Measurements from ENCODE around the gene OSBPL5.

OSBPL5 gene

GRCh38 chr11:3056296-3057068 is 108.6 kb downstream of the OSBPL5 start:
- no peak for DNase-seq (ENCODE audit: insufficient read length, low spot score)
- no peak for FAIRE-seq
- TF ChIP-seq CTCF (IDR thresholded peaks at IDR 0.05; ENCODE audit: insufficient read depth, missing control alignments): no peak

GRCh38 chr11:3055891-3056290 is 109.2 kb downstream of the OSBPL5 start:
- TF ChIP-seq CTCF (IDR thresholded peaks at IDR 0.05; ENCODE audit: insufficient read depth, missing control alignments): no peak
- DNase-seq (ENCODE audit: insufficient read length, low spot score) (no peak), FAIRE-seq (no peak)

DNA sequence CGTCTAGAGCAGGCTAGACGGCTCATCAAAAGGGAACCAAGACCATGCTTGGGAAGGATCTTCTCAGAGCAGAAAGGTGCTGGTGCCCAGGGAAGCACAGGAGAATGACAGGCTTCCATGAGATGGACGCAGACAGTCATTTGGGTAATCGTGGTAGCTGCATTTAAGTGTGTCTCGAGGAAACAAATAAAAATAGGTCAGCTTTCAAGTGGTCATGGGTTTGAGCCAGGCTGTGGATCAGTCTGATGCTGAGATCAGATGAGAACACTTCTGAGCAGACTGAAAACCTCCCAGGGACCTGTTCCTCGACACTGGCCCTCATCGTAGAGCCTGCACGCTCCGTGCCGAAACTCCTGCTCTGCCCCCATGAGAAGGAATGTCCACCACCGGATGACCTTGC is 112.5 kb downstream of the OSBPL5 start:
- no peak for DNase-seq (ENCODE audit: insufficient read length, low spot score)
- TF ChIP-seq CTCF (IDR thresholded peaks at IDR 0.05; ENCODE audit: insufficient read depth, missing control alignments): no peak
- no peak for FAIRE-seq

DNA sequence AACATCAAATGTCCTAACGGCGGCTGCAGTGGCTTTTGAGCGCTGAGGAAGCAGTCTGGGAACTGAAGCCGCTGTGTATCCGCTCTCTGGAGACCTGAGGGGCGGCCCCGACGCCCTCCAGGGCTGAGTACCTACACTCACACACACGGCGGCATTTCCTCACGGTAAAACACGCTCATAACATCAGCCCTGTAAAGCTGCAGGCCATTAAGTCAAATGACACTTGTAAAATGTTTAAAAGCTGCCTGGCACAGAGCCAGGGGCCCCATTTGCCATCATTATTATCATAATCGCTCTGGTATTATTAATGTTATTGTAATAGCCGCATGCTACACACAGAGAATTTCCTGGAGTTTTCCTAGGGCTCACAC is 113.0 kb downstream of the OSBPL5 start:
- FAIRE-seq (no peak), DNase-seq (ENCODE audit: insufficient read length, low spot score) (no peak)
- no peak for TF ChIP-seq CTCF (IDR thresholded peaks at IDR 0.05; ENCODE audit: insufficient read depth, missing control alignments)

- FAIRE-seq (no peak), DNase-seq (ENCODE audit: insufficient read length, low spot score) (no peak)
- no peak for TF ChIP-seq CTCF (IDR thresholded peaks at IDR 0.05; ENCODE audit: insufficient read depth, missing control alignments)
Measured at GRCh38 chr11:3051196-3052108, 113.7 kb downstream of the OSBPL5 start.

DNA sequence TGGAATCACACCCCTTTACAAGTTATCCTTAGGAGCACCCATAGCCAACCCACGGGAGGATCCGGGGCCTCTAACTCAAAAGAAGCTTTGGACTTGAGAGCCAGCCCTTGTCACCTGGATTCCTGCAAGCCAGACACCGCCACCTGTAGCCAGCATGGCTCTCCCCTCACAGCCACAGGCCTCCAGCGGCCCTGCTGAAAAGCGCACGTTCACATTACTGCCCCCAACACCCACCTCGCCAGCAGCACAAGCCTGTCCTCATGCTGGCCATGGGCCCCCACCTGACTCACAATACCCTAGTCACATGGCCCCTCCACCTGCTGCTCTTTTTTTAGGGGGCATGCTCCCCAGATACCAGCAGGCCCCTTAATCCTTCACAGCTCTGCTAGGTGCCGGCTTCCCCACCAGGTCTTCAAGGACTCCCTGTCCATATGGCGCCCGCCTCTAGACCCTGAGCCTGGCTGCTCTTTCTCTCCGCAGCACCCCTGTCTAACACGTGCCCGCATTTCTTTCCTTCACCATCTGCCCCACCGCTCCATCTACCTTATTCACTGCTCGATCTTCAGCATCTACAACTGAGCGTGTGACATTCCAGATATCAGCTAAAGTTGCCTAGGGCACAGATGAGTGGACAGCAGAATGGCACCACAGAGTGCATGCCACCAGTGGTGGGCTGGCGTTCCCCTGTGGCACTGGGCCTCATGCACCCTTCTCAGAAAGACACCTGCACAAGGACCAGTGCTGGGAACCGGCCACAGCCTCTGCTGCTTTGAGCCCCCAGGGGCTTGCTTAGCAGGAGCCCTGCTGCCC is 114.5 kb downstream of the OSBPL5 start:
- FAIRE-seq (no peak), DNase-seq (ENCODE audit: insufficient read length, low spot score) (no peak)
- TF ChIP-seq CTCF (IDR thresholded peaks at IDR 0.05; ENCODE audit: insufficient read depth, missing control alignments): no peak

Data from D721Med (cell line).